ENCODE results near the gene SREBF2. TPM values are rescaled to one million over a fixed set of nuclear protein-coding genes. Genes with fewer than 3 reads are reported as not detected.

SREBF2 gene
- total RNA-seq, 1 experiment from 2014 or later: 40.0 TPM

DNA sequence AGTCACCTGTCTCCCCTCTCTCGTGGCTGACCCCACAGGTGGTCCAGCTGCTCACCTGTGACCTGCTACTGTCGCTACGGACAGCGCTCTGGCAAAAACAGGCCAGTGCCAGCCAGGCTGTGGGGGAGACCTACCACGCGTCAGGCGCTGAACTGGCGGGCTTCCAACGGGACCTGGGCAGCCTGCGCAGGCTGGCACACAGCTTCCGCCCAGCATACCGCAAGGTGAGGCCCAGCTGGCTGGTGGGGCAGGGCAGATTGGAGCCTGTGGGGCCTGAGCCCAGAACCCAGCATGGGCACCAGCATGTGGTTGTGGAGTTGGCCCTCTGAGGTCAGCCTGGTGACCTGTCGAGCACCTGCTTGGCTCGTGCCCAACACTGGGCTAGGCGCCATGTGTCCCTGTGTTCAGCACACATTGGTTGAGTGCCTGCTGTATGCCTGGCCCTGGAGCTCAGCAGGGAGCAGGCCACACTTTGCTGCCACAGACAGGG lies 70.1 kb downstream of the SREBF2 start:
- H3K4me3 ChIP-seq (ENCODE audit: low read length): no peak overlapping the region
- no peaks in the 10 kb centered on the region for H3K9me2 ChIP-seq (replicated peaks; ENCODE audit: low read length)
- no peak overlapping the region for H3K27ac ChIP-seq (ENCODE audit: low read length)
- DNase-seq (no peak), ATAC-seq (no peak)
- no TSS peak for BruUV-seq (replicated peaks)
- H3F3A ChIP-seq (ENCODE audit: low read length, unreplicated experiment): no peaks in the 10 kb centered on the region
- H3K79me2 ChIP-seq (ENCODE audit: low read length): no peaks in the 10 kb centered on the region
- TF ChIP-seq EZH2phosphoT487 (IDR thresholded peaks at IDR 0.05; ENCODE audit: borderline replicate concordance, low read length) (no peak), EZH2 (IDR thresholded peaks at IDR 0.05; ENCODE audit: low read length, unreplicated experiment) (no peak)
- TF ChIP-seq, protein P1, sequence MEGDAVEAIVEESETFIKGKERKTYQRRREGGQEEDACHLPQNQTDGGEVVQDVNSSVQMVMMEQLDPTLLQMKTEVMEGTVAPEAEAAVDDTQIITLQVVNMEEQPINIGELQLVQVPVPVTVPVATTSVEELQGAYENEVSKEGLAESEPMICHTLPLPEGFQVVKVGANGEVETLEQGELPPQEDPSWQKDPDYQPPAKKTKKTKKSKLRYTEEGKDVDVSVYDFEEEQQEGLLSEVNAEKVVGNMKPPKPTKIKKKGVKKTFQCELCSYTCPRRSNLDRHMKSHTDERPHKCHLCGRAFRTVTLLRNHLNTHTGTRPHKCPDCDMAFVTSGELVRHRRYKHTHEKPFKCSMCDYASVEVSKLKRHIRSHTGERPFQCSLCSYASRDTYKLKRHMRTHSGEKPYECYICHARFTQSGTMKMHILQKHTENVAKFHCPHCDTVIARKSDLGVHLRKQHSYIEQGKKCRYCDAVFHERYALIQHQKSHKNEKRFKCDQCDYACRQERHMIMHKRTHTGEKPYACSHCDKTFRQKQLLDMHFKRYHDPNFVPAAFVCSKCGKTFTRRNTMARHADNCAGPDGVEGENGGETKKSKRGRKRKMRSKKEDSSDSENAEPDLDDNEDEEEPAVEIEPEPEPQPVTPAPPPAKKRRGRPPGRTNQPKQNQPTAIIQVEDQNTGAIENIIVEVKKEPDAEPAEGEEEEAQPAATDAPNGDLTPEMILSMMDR (conservative IDR thresholded peaks at IDR 0.05; ENCODE audit: low read depth, low read length): no peak
- H3K9ac ChIP-seq (ENCODE audit: low read length): no peak overlapping the region
- ChIA-PET POLR2A (ENCODE audit: unreplicated experiment) (no interaction called here), CTCF (no interaction called here)
- no peaks in the 10 kb centered on the region for H4K20me1 ChIP-seq (ENCODE audit: low read length)
- no peaks in the 10 kb centered on the region for H3K27me3 ChIP-seq (ENCODE audit: low read length)
- intact Hi-C loops (cut with micrococcal nuclease): no loop called here
- H3K9me3 ChIP-seq (ENCODE audit: low read length): no peaks in the 10 kb centered on the region
- H2AFZ ChIP-seq (ENCODE audit: low read length): no peak overlapping the region
- H3K4me2 ChIP-seq (ENCODE audit: low read length): no peak overlapping the region
- H3K36me3 ChIP-seq (ENCODE audit: low read depth, low read length): no peaks in the 10 kb centered on the region
- no peaks in the 10 kb centered on the region for H3K4me1 ChIP-seq (ENCODE audit: insufficient read depth, low read length)

- ATAC-seq (no peak), DNase-seq (no peak)
- TF ChIP-seq, protein P1 (conservative IDR thresholded peaks at IDR 0.05; ENCODE audit: low read depth, low read length): no peak
- TF ChIP-seq EZH2 (IDR thresholded peaks at IDR 0.05; ENCODE audit: low read length, unreplicated experiment): no peak
- no peak for TF ChIP-seq EZH2phosphoT487 (IDR thresholded peaks at IDR 0.05; ENCODE audit: borderline replicate concordance, low read length)
- Histone ChIP-seq H3K9ac (ENCODE audit: low read length) (no peak overlapping the region), H3F3A (ENCODE audit: low read length, unreplicated experiment) (no peaks in the 10 kb centered on the region), H2AFZ (ENCODE audit: low read length) (no peak overlapping the region), H3K4me1 (ENCODE audit: insufficient read depth, low read length) (no peaks in the 10 kb centered on the region), H3K9me2 (replicated peaks; ENCODE audit: low read length) (no peaks in the 10 kb centered on the region), H3K4me3 (ENCODE audit: low read length) (no peak overlapping the region), H3K27me3 (ENCODE audit: low read length) (no peaks in the 10 kb centered on the region), H3K4me2 (ENCODE audit: low read length) (no peak overlapping the region), H3K9me3 (ENCODE audit: low read length) (no peaks in the 10 kb centered on the region), H3K36me3 (ENCODE audit: low read depth, low read length) (no peaks in the 10 kb centered on the region), H3K27ac (ENCODE audit: low read length) (no peak overlapping the region), H3K79me2 (ENCODE audit: low read length) (no peaks in the 10 kb centered on the region), H4K20me1 (ENCODE audit: low read length) (no peaks in the 10 kb centered on the region)
- intact Hi-C loops (cut with micrococcal nuclease): no loop called here
- BruUV-seq (replicated peaks): no TSS peak
- ChIA-PET POLR2A (ENCODE audit: unreplicated experiment) (no interaction called here), CTCF (no interaction called here)
Observed at GRCh38 chr22:41904450-41905410, 71.8 kb downstream of the SREBF2 start.

Data from PC-3 (cell line).